Activated gamma-delta T cell (primary cell): Measurements from ENCODE around the gene ADRA2B.
"Not testable (repeated sequence)": the region's sequence is repeated elsewhere in the genome, so short reads cannot be mapped to it uniquely, and the experiment has no call there.

Experiments
- DNase-seq: peaks from one replicate; lab custom pipeline; 2025; lab: John Stamatoyannopoulos, UW

ADRA2B gene

GRCh38 chr2:96069878-96070277 is 46.5 kb downstream of the ADRA2B start:
- DNase-seq, result not testable (repeated sequence)

- not testable (repeated sequence) for DNase-seq
Measured at GRCh38 chr2:96067902-96068581, 48.3 kb downstream of the ADRA2B start.

GRCh38 chr2:96067098-96067660 is 49.2 kb downstream of the ADRA2B start:
- DNase-seq, result not testable (repeated sequence)

- not testable (repeated sequence) for DNase-seq
Measured at GRCh38 chr2:96066511-96066910, 49.9 kb downstream of the ADRA2B start.

DNA sequence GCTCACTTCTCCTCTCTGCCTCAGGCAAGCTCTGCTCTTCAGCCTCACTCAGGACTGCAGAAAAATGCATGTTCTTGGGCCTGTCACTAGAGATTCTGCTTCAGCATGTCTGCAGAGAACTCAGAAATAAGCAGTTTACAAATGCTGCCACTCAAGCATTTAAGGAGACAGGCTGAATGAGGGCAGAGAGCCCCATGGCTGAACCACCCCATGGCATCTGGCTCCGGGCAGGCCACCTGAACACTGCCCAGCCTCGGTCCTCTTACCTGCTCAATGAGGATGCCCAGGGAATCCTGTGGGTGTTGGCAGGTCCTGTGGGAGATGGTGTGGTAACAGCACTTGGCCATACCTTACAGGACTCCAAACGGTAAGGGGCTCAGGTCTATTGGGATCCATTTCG is 50.4 kb downstream of the ADRA2B start:
- DNase-seq, result not testable (repeated sequence)

GRCh38 chr2:96065381-96065930 is 50.9 kb downstream of the ADRA2B start:
- DNase-seq, result no peak

- DNase-seq, result not testable (repeated sequence)
Measured at GRCh38 chr2:96064760-96065159, 51.6 kb downstream of the ADRA2B start.

DNA sequence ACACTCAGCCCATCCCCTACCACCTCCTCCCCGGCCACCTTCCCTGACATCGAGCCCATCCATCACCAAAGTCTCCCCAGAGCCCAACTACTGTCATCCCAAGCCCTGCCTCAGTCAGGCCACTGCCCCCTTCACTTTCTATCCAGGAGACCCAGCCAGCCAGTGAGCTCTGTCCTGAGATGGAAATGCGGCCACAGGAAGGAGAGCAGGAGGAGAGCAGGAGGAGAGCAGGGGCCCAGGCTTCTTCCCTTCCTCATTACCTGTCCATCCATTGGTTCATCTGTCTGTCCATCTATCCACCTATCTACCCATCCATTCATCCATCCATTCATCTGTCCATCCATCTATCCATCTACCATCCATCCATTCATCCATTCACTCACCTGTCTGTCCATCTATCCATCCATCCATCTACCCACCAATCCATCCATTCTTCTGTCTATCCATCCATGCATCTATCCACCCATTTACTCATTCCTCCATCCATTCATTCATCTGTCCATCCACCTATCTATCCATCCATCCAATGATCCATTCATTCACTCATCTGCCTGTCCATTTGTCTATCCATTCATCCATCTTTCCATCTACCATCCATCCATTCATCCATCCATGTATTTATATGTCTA is 52.2 kb downstream of the ADRA2B start:
- DNase-seq, result not testable (repeated sequence)

DNA sequence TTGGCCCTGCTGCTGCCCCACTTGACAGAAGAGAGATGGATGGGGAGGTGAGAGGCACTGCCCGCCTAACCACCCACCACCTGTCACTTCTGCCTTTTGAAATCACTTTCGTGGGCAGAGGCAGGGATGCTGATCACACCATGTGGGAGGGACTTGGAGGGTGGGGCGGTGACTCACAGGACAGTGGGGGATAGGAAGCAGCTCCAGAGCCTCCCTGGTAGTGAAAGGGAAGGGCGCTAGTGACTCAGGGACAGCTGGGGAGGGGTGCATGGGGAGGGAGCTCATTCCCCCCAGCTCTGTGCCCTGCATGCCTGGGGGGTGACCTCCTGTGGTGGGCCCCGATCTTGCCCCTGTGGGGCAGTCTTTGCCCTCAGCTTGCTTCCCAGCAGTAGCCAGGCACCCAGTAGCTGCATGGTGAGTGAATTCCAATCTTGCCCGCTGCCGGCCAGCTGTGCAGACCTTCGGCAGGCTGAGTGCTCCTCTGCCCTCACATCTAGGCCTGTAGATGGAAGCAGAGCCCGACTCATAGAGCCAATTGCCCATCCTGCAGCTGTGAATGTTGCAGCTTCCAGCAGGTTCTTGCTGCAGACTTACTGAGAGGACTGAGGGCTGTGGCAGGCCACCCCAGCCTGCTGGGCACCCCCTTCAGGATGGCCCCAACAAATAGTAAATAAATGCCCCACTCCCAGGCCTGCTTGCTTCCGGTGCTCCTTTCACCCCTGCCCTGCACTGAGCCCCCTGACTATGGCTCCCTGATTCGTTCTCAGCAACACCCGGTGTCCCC is 53.1 kb downstream of the ADRA2B start:
- DNase-seq, result not testable (repeated sequence)
